Esophagus muscularis mucosa (tissue), 3 donors: Measurements from ENCODE around the gene MAP7D1.

Source experiments
- POLR2A ChIP-seq: fragments of 450-650 bp; IDR thresholded peaks from one replicate; pipeline ENCODE4 v1.6.1; 2017; ENCODE audit warnings: antibody characterized with exemption, moderate library complexity, mild to moderate bottlenecking, low read depth
- TF ChIP-seq, protein P1 (sequence below), 3 experiments: fragments of 200-600 bp in 2 of 3; fragments of 450-650 bp in 1 of 3; sonication (generic) in 2 of 3; IDR thresholded peaks; one replicate each; pipeline ENCODE4 v1.5.1; 2017 to 2019; ENCODE audit warnings: antibody characterized with exemption in 3 of 3, mild to moderate bottlenecking in 2 of 3, moderate library complexity in 1 of 3

GRCh38 chr1:36159614-36160387 lies 3.8 kb downstream of the MAP7D1 start:
- TF ChIP-seq, protein P1, sequence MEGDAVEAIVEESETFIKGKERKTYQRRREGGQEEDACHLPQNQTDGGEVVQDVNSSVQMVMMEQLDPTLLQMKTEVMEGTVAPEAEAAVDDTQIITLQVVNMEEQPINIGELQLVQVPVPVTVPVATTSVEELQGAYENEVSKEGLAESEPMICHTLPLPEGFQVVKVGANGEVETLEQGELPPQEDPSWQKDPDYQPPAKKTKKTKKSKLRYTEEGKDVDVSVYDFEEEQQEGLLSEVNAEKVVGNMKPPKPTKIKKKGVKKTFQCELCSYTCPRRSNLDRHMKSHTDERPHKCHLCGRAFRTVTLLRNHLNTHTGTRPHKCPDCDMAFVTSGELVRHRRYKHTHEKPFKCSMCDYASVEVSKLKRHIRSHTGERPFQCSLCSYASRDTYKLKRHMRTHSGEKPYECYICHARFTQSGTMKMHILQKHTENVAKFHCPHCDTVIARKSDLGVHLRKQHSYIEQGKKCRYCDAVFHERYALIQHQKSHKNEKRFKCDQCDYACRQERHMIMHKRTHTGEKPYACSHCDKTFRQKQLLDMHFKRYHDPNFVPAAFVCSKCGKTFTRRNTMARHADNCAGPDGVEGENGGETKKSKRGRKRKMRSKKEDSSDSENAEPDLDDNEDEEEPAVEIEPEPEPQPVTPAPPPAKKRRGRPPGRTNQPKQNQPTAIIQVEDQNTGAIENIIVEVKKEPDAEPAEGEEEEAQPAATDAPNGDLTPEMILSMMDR (IDR thresholded peaks at IDR 0.05), result no peak
- no peak for TF ChIP-seq POLR2A
